Measurements from ENCODE around the gene DPYSL4.

Gene DPYSL4

GRCh38 chr10:132150777-132151176, 36.0 kb upstream of the DPYSL4 start:
- Histone ChIP-seq H3K27ac (no peak overlapping the region), H3K4me3 (no peak overlapping the region)
- no peak for DNase-seq (ENCODE audit: low spot score)
- no peak for TF ChIP-seq CTCF (IDR thresholded peaks at IDR 0.05)

GRCh38 chr10:132151286-132151950, 35.3 kb upstream of the DPYSL4 start:
- no peak for DNase-seq (ENCODE audit: low spot score)
- TF ChIP-seq CTCF (IDR thresholded peaks at IDR 0.05) = no peak
- no peak overlapping the region for H3K4me3 ChIP-seq
- no peak overlapping the region for H3K27ac ChIP-seq

- no peak for DNase-seq (ENCODE audit: low spot score)
- Histone ChIP-seq H3K4me3 (no peak overlapping the region), H3K27ac (no peak overlapping the region)
- TF ChIP-seq CTCF (IDR thresholded peaks at IDR 0.05) = no peak
Measured at GRCh38 chr10:132151951-132152505, 34.7 kb upstream of the DPYSL4 start.

- H3K4me3 ChIP-seq = no peak overlapping the region
- H3K27ac ChIP-seq = no peak overlapping the region
- DNase-seq (ENCODE audit: low spot score) = no peak
- no peak for TF ChIP-seq CTCF (IDR thresholded peaks at IDR 0.05)
Measured at GRCh38 chr10:132152896-132153580, 33.7 kb upstream of the DPYSL4 start.

GRCh38 chr10:132153616-132154217, 33.0 kb upstream of the DPYSL4 start:
- H3K4me3 ChIP-seq = no peak overlapping the region
- no peak overlapping the region for H3K27ac ChIP-seq
- no peak for TF ChIP-seq CTCF (IDR thresholded peaks at IDR 0.05)
- no peak for DNase-seq (ENCODE audit: low spot score)

- Histone ChIP-seq H3K4me3 (no peak overlapping the region), H3K27ac (no peak overlapping the region)
- TF ChIP-seq CTCF (IDR thresholded peaks at IDR 0.05) = no peak
- no peak for DNase-seq (ENCODE audit: low spot score)
Measured at GRCh38 chr10:132154440-132154839, 32.3 kb upstream of the DPYSL4 start.
